Subcutaneous adipose tissue (tissue), 4 donors: ENCODE results near the gene ZMIZ1. TPM values are rescaled to one million over a fixed set of nuclear protein-coding genes. Genes with fewer than 3 reads are reported as not detected.

ENCODE experiments used
- total RNA-seq, 4 donors: library from RNA; depleted of rRNA; stranded (reverse); fragments of >200 nt; gene quantifications; one replicate each; pipeline ENCODE4 v1.1.0, GENCODE V29; 2016
- TF ChIP-seq, protein P1 (sequence below): fragments of 450-650 bp; IDR thresholded peaks from one replicate; pipeline ENCODE4 v1.5.1; 2016; ENCODE audit warnings: low read depth, mild to moderate bottlenecking, control low read depth, antibody characterized with exemption, moderate library complexity

The ZMIZ1 gene
- total RNA-seq, 4 donors from 2014 or later: 38.1 to 70.6 (median 51.4) TPM

- TF ChIP-seq, protein P1, sequence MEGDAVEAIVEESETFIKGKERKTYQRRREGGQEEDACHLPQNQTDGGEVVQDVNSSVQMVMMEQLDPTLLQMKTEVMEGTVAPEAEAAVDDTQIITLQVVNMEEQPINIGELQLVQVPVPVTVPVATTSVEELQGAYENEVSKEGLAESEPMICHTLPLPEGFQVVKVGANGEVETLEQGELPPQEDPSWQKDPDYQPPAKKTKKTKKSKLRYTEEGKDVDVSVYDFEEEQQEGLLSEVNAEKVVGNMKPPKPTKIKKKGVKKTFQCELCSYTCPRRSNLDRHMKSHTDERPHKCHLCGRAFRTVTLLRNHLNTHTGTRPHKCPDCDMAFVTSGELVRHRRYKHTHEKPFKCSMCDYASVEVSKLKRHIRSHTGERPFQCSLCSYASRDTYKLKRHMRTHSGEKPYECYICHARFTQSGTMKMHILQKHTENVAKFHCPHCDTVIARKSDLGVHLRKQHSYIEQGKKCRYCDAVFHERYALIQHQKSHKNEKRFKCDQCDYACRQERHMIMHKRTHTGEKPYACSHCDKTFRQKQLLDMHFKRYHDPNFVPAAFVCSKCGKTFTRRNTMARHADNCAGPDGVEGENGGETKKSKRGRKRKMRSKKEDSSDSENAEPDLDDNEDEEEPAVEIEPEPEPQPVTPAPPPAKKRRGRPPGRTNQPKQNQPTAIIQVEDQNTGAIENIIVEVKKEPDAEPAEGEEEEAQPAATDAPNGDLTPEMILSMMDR: no peak
These were observed 203.6 kb downstream of the ZMIZ1 start for GRCh38 chr10:79272353-79272752.

- TF ChIP-seq, protein P1: no peak
These were observed 204.8 kb downstream of the ZMIZ1 start for GRCh38 chr10:79273604-79274003.

- TF ChIP-seq, protein P1: no peak
These were observed 205.7 kb downstream of the ZMIZ1 start for GRCh38 chr10:79274279-79275104.

- TF ChIP-seq, protein P1: no peak
These were observed 206.3 kb downstream of the ZMIZ1 start for GRCh38 chr10:79275105-79275430.

- TF ChIP-seq, protein P1: no peak
These were observed 206.7 kb downstream of the ZMIZ1 start for GRCh38 chr10:79275431-79275851.

DNA sequence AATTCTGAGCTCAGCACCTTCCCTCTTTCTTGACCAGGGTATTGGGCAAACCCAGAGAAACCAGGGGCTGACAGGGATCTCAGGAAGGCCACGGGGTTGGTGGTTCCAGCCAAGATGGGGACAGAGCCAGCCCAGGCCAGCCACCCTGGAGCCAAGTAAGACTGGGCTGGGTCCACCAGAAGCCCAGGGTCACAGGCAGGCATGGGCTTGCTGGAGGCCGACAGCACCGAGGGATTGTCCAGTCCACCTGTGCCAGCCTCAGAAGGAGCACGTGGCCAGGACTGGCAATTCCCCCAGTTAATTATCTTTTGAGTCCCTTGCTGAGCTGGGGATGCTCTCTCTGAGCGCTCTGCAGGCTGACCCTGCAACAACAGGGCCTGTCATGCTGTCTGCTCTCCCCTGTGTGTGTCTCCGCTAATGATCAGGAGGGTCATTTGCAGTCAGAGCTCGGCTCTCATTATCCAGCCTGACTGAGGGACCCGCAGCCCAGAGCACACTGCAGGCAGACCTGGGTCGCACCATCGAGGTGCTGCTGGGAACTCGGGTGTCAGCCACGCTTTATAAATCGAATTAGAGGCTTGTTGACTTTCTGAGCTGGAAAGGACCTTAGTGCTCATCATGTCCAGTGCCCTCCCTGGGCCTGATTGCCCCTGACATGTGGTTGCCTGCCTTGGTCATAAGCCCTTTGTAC is 209.0 kb downstream of the ZMIZ1 start:
- TF ChIP-seq, protein P1: no peak

- TF ChIP-seq, protein P1: no peak
These were observed 212.2 kb downstream of the ZMIZ1 start for GRCh38 chr10:79280956-79281355.
